ENCODE data around the gene SLAMF7. TPM values are rescaled to one million over a fixed set of nuclear protein-coding genes. Genes with fewer than 3 reads are reported as not detected.

Gene SLAMF7
- total and polyA plus RNA-seq, 2 donors (not counting 1 experiment from before 2014, with no cell fraction given): not detected

DNA sequence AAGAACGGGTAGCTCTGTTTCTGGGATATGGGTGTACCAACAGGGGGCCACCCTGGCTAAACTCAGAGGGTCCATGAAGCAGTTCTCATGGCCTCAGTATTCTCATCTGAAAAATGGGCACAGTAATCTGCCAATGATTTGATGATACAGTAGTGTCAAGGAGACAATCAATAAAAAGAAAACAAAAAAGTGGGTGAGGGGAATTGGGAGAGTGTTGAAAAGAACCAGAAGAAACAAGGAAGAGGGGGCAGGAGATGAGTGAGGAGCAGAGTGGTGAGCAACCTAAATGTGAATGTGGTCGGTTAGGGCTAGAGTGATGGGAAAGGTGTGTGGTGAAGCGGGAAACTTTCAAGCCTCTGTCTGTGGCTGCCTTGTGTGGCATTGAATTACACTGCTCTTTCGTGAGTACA lies 2.0 kb downstream of the SLAMF7 start:
- H3K36me3 ChIP-seq (ENCODE audit: control insufficient read depth, insufficient read depth, low read length): no peaks in the 10 kb centered on the region
- no peak overlapping the region for H3K27ac ChIP-seq (ENCODE audit: insufficient read depth, low read length)
- H3K27me3 ChIP-seq (ENCODE audit: control insufficient read depth, insufficient read depth, low read length): no peaks in the 10 kb centered on the region
- DNase-seq (ENCODE audit: low read depth in 2 of 2): no peak
- H3K4me1 ChIP-seq (ENCODE audit: control insufficient read depth, extremely low read depth, insufficient read depth, low read length): no peaks in the 10 kb centered on the region
- no peak overlapping the region for H3K4me2 ChIP-seq (ENCODE audit: extremely low read depth, insufficient read depth, low read length)
- TF ChIP-seq, protein P1, sequence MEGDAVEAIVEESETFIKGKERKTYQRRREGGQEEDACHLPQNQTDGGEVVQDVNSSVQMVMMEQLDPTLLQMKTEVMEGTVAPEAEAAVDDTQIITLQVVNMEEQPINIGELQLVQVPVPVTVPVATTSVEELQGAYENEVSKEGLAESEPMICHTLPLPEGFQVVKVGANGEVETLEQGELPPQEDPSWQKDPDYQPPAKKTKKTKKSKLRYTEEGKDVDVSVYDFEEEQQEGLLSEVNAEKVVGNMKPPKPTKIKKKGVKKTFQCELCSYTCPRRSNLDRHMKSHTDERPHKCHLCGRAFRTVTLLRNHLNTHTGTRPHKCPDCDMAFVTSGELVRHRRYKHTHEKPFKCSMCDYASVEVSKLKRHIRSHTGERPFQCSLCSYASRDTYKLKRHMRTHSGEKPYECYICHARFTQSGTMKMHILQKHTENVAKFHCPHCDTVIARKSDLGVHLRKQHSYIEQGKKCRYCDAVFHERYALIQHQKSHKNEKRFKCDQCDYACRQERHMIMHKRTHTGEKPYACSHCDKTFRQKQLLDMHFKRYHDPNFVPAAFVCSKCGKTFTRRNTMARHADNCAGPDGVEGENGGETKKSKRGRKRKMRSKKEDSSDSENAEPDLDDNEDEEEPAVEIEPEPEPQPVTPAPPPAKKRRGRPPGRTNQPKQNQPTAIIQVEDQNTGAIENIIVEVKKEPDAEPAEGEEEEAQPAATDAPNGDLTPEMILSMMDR (conservative IDR thresholded peaks at IDR 0.05 in 1 of 2, IDR thresholded peaks at IDR 0.05 in 1 of 2; ENCODE audit: low read depth in 1 of 2, low read length in 2 of 2): no peak
- no peak for TF ChIP-seq EZH2 (IDR thresholded peaks at IDR 0.05; ENCODE audit: low read length, missing control alignments)
- no peak overlapping the region for H3K9ac ChIP-seq (ENCODE audit: insufficient read depth, low read length)
- H3K79me2 ChIP-seq (ENCODE audit: control insufficient read depth, insufficient read depth, low read length): no peaks in the 10 kb centered on the region
- no peaks in the 10 kb centered on the region for H3K9me3 ChIP-seq (ENCODE audit: control insufficient read depth, insufficient read depth, low read depth, low read length)
- H4K20me1 ChIP-seq (ENCODE audit: control insufficient read depth, extremely low read depth, insufficient read depth, low read length): no peaks in the 10 kb centered on the region
- no peak overlapping the region for H2AFZ ChIP-seq (ENCODE audit: low read length)
- H3K4me3 ChIP-seq (replicated peaks in 1 of 4; ENCODE audit: control extremely low read depth in 1 of 4, insufficient read depth in 1 of 4, low read depth in 3 of 4, low read length in 4 of 4): no peak overlapping the region

DNA sequence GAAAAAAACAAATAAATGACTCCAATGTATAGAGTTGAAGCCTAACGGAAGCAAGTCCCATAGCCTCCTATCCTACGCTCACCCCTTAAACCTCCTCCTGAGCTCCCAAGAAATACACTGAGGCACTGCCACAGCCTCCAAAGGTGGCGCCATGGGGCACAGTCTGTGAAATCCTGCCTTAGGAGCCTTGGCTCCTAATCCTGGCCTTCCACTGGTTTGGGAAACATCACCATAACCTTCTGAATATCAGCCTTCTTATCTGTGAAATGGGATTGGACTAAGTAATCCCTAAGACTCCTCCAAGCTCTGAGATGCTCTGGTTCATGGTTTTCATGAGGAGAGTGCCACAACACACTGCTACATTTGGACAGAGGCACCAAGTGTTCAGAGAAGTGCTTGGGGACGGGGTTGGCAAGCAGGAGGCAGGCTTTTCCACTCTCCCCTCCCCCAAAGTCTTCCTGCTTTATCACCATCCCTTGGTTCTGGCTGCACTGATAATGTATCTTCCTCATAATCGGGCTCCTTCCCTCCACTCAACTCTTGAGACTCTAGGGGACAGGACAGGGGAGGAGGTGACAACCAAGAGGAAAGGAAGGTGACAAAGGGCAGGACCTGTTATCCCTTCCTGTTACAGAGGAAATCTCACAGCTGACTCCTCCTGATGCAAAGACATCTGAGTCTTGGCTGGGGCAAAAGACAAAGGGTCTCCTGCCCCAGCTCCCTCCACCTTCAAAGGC lies 2.7 kb downstream of the SLAMF7 start:
- TF ChIP-seq EZH2 (IDR thresholded peaks at IDR 0.05; ENCODE audit: low read length, missing control alignments): no peak
- TF ChIP-seq, protein P1 (conservative IDR thresholded peaks at IDR 0.05 in 1 of 2, IDR thresholded peaks at IDR 0.05 in 1 of 2; ENCODE audit: low read depth in 1 of 2, low read length in 2 of 2): no peak
- no peaks in the 10 kb centered on the region for H3K4me1 ChIP-seq (ENCODE audit: control insufficient read depth, extremely low read depth, insufficient read depth, low read length)
- no peaks in the 10 kb centered on the region for H3K9me3 ChIP-seq (ENCODE audit: control insufficient read depth, insufficient read depth, low read depth, low read length)
- H3K36me3 ChIP-seq (ENCODE audit: control insufficient read depth, insufficient read depth, low read length): no peaks in the 10 kb centered on the region
- H3K27me3 ChIP-seq (ENCODE audit: control insufficient read depth, insufficient read depth, low read length): no peaks in the 10 kb centered on the region
- H3K4me2 ChIP-seq (ENCODE audit: extremely low read depth, insufficient read depth, low read length): no peak overlapping the region
- H3K27ac ChIP-seq (ENCODE audit: insufficient read depth, low read length): no peak overlapping the region
- no peaks in the 10 kb centered on the region for H4K20me1 ChIP-seq (ENCODE audit: control insufficient read depth, extremely low read depth, insufficient read depth, low read length)
- H2AFZ ChIP-seq (ENCODE audit: low read length): no peak overlapping the region
- DNase-seq (ENCODE audit: low read depth in 2 of 2): no peak
- no peak overlapping the region for H3K9ac ChIP-seq (ENCODE audit: insufficient read depth, low read length)
- no peaks in the 10 kb centered on the region for H3K79me2 ChIP-seq (ENCODE audit: control insufficient read depth, insufficient read depth, low read length)
- H3K4me3 ChIP-seq (replicated peaks in 1 of 4; ENCODE audit: control extremely low read depth in 1 of 4, insufficient read depth in 1 of 4, low read depth in 3 of 4, low read length in 4 of 4): no peak overlapping the region

DNA sequence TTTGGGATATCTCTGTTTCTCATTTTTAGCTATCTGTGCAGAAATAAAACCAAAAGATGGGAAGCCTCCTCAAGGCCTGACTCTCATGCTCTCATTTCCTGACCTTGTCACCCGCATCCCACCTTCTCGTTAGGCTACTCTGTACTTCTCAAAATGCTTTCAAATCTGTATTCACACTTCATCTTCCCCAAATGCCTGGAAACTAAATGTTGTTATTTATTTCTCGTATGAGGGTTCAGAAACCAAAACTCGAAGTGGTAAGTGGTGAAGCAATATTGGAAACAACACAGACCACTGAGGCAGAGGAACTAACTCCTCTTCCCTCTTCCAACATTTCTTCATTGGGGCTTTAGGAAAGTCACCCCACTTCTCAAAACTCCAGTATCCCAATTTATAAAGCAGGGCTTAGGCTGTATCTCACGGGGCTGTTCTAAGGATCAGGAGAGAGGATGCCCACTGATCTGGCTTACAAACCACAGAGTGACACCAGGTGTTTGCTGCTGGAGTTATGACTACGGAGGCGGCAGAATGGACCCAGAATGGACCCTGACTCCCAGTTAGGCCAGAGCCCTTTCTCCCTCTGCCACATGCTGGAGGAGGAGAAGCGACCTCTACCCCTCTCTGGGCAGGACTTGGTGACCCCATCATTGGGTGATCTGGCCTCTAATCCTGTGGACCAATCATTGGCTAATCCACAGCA lies 3.5 kb downstream of the SLAMF7 start:
- H3K36me3 ChIP-seq (ENCODE audit: control insufficient read depth, insufficient read depth, low read length): no peaks in the 10 kb centered on the region
- H2AFZ ChIP-seq (ENCODE audit: low read length): no peak overlapping the region
- no peak overlapping the region for H3K9ac ChIP-seq (ENCODE audit: insufficient read depth, low read length)
- no peaks in the 10 kb centered on the region for H3K9me3 ChIP-seq (ENCODE audit: control insufficient read depth, insufficient read depth, low read depth, low read length)
- H3K4me3 ChIP-seq (replicated peaks in 1 of 4; ENCODE audit: control extremely low read depth in 1 of 4, insufficient read depth in 1 of 4, low read depth in 3 of 4, low read length in 4 of 4): no peak overlapping the region
- no peak overlapping the region for H3K27ac ChIP-seq (ENCODE audit: insufficient read depth, low read length)
- no peaks in the 10 kb centered on the region for H3K79me2 ChIP-seq (ENCODE audit: control insufficient read depth, insufficient read depth, low read length)
- H3K4me1 ChIP-seq (ENCODE audit: control insufficient read depth, extremely low read depth, insufficient read depth, low read length): no peaks in the 10 kb centered on the region
- TF ChIP-seq, protein P1 (conservative IDR thresholded peaks at IDR 0.05 in 1 of 2, IDR thresholded peaks at IDR 0.05 in 1 of 2; ENCODE audit: low read depth in 1 of 2, low read length in 2 of 2): no peak
- no peak for TF ChIP-seq EZH2 (IDR thresholded peaks at IDR 0.05; ENCODE audit: low read length, missing control alignments)
- no peaks in the 10 kb centered on the region for H3K27me3 ChIP-seq (ENCODE audit: control insufficient read depth, insufficient read depth, low read length)
- no peak overlapping the region for H3K4me2 ChIP-seq (ENCODE audit: extremely low read depth, insufficient read depth, low read length)
- DNase-seq (ENCODE audit: low read depth in 2 of 2): no peak
- H4K20me1 ChIP-seq (ENCODE audit: control insufficient read depth, extremely low read depth, insufficient read depth, low read length): no peaks in the 10 kb centered on the region

Measured in fibroblast of lung (primary cell).